Breast epithelium (tissue), 3 donors: ENCODE results near the gene SCGB1D4.

ENCODE experiments used
- CTCF ChIP-seq, 3 donors: fragments of 450-650 bp; IDR thresholded peaks; one replicate each; pipeline ENCODE4 v1.5.1; 2016 to 2017; ENCODE audit warnings: antibody characterized with exemption in 3 of 3, mild to moderate bottlenecking in 3 of 3, moderate library complexity in 3 of 3
- POLR2A ChIP-seq: fragments of 450-650 bp; IDR thresholded peaks from one replicate; pipeline ENCODE4 v1.6.1; 2016; ENCODE audit warnings: antibody characterized with exemption, mild to moderate bottlenecking, moderate library complexity
- POLR2AphosphoS5 ChIP-seq, 3 donors: sonication (generic); formaldehyde crosslinking; IDR thresholded peaks; one replicate each; pipeline ENCODE4 v1.6.1; 2017; ENCODE audit warnings: antibody characterized with exemption in 3 of 3

DNA sequence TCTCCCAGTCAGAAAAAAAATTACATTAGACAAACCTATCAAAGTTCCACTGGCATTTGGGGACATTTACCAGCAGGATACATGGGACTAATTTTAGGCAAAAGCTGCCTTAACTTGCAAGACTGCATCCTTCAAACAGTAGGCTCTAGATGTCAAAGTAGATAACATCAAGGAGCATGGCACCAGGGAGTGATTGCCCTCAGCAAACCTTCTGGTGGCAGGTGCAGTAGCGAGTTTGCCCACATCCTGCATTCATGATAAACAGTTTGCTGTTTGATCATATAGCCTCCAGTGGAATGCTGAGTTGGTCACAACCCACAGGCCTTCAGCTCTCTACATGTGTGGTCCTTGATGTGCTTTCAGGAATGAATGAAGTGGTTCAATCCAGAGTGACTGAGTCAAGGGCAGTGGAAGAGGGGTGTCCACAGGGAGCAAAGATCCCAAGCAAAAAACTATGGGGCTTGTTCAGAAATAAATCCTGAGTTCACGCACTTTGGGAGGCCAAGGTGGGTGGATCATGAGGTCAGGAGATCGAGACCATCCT, 44.8 kb downstream of the SCGB1D4 start:
- TF ChIP-seq CTCF (IDR thresholded peaks at IDR 0.05): no peak
- no peak for TF ChIP-seq POLR2AphosphoS5 (IDR thresholded peaks at IDR 0.05)
- no peak for TF ChIP-seq POLR2A
